GM19467 (cell line): ENCODE results near the gene CHST15.
"Not testable (repeated sequence)": the region's sequence is repeated elsewhere in the genome, so short reads cannot be mapped to it uniquely, and the experiment has no call there.

Experiments
- ATAC-seq: cut with Tn5 transposase; IDR thresholded peaks from one replicate; pipeline ENCODE4 v1.9.1; 2021; ENCODE audit warnings: mild to moderate bottlenecking, moderate library complexity; ENCODE audit not compliant: unreplicated experiment

The CHST15 gene

GRCh38 chr10:124124769-124125161 is 31.4 kb upstream of the CHST15 start:
- no peak for ATAC-seq

GRCh38 chr10:124124123-124124768 is 30.8 kb upstream of the CHST15 start:
- ATAC-seq: no peak

- no peak for ATAC-seq
These were observed 29.8 kb upstream of the CHST15 start for GRCh38 chr10:124123156-124123555.

GRCh38 chr10:124122211-124122610 is 28.8 kb upstream of the CHST15 start:
- no peak for ATAC-seq

- no peak for ATAC-seq
These were observed 27.1 kb upstream of the CHST15 start for GRCh38 chr10:124120410-124121061.

GRCh38 chr10:124119946-124120345 is 26.5 kb upstream of the CHST15 start:
- ATAC-seq: no peak

GRCh38 chr10:124119216-124119615 is 25.8 kb upstream of the CHST15 start:
- ATAC-seq: no peak

DNA sequence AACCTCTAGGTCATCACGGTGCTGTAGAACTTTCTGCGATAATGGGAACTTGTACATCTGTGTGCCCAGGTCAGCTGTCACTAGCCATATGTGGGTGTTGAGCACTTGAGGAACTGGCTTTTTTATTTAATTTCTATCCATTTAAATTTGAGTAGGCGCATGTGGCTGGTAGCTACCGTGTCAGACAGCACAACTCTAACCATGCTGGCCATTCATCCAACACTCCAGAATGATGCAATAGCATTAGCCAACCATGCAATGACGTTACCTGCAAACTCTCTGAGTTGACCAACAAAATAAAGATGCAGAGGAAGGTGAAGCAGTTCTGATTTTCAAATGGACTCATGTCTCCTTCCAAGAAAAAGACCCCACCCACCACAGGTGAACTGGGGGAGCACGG is 24.4 kb upstream of the CHST15 start:
- no peak for ATAC-seq

DNA sequence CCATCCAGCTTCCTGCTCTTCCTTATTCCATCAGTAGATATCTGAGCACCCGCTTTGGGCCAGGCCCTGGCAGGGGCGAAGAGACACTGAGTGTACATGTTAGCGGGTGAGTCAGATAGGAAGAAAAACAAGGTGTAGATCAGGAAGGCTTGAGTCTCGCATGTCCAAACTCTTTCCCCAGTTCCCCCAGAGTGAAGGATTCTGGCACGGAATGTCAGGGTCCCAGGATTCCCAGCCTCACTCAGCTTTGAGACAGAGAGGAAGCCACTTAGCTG is 24.1 kb upstream of the CHST15 start:
- no peak for ATAC-seq

DNA sequence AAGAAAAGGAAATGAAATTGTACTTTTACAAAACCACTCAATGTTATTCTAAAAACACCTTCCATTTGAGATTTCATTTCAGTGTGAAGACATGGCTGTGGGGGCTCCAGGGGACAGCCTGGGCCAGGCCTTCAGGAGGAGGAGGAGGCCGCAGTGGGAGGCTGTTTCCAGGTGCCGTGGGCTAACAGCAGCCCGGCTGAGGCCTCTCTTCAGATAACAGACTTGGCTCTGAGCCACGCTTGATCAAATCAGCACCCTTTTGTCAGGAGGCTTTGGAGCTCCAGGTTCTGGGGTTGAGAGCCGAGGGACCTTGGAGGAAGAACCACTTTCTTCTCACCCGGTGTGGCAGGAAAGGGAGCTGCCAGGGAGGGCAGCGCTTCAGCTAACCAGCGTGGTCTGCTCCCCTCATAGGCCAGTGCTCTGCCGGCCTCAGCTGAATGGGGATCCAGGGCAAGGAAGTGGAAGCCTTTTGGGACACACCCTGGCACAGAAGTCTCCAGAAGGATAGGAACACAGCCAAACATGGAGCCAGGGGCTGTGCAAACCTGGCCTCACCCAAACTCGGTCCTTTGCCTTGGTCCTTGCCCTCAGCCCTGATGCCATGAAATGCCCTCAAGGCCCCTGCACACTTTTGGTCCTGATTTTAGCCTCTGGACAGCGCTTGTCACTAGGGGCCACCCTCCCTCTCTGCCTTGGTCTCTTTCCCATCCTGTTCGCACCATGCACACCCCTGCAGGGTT is 23.5 kb upstream of the CHST15 start:
- no peak for ATAC-seq

DNA sequence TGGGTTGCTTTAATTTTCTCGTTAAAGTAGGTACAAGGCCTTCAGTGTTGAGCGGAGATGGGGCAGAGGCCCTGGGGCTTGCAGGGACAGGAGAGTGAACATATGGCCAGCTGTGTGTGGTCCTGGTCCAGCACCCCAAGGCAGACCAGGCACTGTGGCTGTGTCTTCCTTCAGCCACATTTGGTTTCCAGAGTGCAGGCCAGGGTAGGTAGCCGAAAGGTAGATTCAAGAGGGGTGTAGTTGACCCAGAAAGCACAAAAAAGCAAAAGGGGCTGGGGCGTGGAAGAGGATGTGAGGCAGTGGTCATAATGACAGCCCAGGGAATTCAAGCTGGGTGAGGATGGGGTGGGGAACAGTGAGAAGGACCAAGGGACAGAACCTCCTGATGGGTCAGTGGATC is 21.3 kb upstream of the CHST15 start:
- ATAC-seq: no peak

DNA sequence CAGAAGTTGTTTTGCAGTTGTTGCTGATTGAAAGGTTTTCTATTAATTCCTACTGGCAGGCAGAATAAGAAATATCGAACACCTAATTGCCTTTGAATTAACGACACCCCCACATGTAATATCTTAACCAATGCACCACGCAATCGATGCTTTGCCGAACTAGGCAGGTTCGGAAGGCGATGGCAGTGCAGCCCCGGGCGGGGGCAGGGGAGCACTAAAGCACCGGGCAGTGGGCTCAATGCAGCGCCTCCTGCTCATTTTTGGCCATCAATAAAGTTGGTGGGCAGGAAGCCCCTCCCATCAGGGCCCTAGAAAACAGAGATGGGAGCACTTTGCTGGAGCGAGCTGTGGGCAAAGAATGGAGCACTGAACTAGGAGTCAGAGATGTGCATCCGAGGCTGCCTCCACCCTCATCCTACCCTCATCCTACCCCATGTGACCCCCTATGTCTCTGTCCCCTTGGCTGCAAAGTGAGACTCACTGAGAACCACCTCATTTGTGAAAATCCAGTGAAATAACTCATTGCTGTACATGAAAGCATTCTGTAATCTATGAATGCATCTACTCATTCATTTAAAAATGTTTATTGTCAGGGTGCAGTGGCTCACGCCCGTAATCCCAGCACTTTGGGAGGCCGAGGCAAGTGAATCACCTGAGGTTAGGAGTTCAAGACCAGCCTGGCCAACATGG is 19.6 kb upstream of the CHST15 start:
- no peak for ATAC-seq

GRCh38 chr10:124110882-124111281 is 17.5 kb upstream of the CHST15 start:
- ATAC-seq: no peak

GRCh38 chr10:124109261-124109660 is 15.9 kb upstream of the CHST15 start:
- no peak for ATAC-seq

DNA sequence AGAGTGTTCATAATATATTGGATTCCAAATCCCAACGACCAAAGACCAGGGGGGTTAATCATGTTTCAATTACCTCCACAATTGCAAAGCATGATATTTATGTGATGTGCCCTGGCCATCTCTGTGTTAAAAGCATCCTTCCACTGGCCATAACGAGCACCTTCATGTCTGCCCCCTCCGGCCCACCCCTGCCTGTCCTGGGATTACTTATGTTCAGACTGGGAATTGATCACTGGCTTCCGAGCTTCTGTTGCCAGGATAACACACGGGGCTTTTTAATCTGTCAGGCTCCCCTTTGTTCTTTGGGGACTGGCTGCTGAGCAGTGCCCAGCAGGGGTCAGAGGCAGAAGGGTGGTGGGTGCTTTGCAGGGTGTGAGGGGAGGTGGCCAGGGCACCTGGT is 13.7 kb upstream of the CHST15 start:
- no peak for ATAC-seq

DNA sequence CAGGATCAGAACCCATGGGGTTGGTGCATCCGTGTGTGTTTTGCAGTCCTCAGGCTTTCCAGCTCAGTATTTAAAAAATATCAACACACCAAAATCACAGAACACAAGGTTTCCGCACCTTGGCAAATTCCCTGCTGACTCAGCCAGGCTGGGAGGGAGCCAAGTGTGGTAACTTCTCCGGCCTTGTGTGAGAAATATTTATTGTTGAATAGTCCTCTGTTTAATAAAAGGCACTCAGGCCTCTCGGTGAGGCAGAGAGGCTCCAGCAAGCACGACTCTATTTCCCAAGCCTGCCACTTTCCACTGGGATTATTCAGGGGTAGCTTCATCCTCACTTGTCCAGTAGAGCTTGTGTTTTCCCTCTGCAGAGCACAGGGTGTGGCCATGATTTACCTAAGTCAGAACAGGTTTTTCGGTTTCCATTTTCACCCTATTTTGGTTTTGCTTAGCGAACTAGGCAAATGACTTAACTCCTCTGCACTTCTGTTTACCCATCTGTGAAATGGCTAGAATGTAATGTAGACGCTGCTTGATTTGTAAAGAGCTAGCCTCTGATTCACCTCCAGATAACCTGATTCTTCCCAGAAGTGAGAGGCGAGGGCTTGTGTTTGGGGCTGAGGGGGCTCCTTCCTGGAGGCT is 13.0 kb upstream of the CHST15 start:
- peak; percentile 73 for ATAC-seq

- no peak for ATAC-seq
These were observed 12.2 kb upstream of the CHST15 start for GRCh38 chr10:124105594-124105993.

DNA sequence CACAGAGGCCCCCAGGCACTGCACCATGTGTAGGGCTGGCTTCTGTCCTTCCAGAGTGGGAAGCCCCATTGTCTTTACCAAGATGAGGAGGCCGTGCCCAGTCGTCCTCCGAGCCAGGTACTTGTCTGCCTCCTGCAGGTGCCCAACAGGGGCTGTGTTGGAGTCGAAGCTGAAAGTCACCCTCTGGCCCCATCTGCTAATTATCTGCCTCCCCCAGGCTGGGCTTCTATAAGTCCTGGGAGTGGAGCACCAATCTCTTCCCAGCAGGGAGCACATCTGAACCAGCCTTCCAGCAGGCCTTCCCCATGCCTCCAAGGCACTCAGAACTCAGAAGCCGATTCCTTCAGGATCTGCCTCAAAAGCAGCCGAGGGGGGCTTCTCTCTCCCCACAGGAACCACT is 11.6 kb upstream of the CHST15 start:
- no peak for ATAC-seq

GRCh38 chr10:124104011-124104627 is 10.7 kb upstream of the CHST15 start:
- ATAC-seq: no peak

GRCh38 chr10:124101351-124101750 is 8.0 kb upstream of the CHST15 start:
- ATAC-seq: no peak

GRCh38 chr10:124100651-124101050 is 7.3 kb upstream of the CHST15 start:
- not testable (repeated sequence) for ATAC-seq
